GM10266 (cell line): ENCODE results near the gene ARFGEF2.
A peak's percentile ranks its signal among the peaks of the same experiment; 100 is the strongest.

Source experiments
- DNase-seq: peaks from one replicate; pipeline ENCODE4 v3.0.0; 2012; ENCODE audit errors: extremely low spot score
- TF ChIP-seq, protein P1 (sequence below): IDR thresholded peaks from 2 replicates; pipeline ENCODE4 v1.5.1; 2012; ENCODE audit warnings: mild to moderate bottlenecking, low read depth; ENCODE audit not compliant: control insufficient read depth, insufficient read depth; ENCODE audit errors: missing control alignments

Gene ARFGEF2

DNA sequence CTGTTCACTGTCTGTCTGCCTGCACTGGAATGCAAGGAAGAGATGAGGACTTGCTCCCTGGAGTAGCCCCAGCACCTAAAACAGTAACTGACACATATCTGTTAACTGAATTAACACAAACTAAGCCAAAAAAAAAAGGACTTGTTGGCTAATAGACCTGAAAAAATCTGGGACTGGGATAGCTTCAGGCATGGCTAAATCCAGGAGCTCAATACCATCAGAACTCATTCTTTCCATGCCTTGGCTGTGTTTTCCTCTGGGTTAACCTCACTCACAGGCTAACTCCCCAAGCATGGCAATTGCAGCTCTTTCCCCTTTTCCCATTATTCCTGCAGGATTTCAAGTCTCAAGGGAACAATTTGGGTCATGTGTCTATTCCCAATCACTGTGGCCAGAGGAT lies 21.6 kb upstream of the ARFGEF2 start:
- DNase-seq = no peak
- TF ChIP-seq, protein P1, sequence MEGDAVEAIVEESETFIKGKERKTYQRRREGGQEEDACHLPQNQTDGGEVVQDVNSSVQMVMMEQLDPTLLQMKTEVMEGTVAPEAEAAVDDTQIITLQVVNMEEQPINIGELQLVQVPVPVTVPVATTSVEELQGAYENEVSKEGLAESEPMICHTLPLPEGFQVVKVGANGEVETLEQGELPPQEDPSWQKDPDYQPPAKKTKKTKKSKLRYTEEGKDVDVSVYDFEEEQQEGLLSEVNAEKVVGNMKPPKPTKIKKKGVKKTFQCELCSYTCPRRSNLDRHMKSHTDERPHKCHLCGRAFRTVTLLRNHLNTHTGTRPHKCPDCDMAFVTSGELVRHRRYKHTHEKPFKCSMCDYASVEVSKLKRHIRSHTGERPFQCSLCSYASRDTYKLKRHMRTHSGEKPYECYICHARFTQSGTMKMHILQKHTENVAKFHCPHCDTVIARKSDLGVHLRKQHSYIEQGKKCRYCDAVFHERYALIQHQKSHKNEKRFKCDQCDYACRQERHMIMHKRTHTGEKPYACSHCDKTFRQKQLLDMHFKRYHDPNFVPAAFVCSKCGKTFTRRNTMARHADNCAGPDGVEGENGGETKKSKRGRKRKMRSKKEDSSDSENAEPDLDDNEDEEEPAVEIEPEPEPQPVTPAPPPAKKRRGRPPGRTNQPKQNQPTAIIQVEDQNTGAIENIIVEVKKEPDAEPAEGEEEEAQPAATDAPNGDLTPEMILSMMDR = no peak

DNA sequence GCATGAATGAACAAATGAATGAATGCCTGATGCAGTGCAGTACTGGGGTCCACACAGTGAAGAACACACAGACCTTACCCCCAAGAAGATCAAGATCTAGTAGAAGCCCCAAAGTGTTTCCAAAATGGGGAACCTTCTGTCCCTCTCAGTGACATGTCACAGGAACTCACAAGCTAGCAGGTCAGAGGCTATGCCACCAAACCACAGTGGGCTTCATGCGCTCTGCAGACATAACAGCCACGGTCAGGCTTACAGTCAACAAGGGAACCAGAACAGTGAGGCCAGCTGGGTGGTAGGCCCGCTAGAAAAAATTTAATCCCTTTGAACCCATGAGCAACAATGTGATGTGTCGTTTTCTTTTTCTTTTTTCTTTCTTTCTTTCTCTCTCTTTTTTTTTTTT lies 20.2 kb upstream of the ARFGEF2 start:
- TF ChIP-seq, protein P1 = no peak
- DNase-seq = no peak

DNA sequence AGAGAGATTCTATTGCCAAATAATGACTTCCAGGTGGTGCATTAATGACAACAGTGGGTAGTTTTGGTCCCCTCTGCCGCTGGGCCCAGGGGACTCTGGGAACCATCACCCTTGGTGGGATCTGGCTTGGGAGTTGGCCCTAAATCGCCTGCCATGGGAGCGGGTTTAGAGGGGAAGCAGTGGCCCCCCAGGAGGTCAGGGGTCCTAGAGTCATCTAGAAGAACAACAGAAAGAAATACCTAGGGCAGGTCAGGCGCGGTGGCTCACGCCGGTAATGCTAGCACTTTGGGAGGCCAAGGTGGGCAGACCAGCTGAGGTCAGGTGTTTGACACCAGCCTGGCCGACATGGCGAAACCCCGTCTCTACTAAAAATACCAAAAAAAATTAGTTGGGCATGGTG lies 17.8 kb upstream of the ARFGEF2 start:
- no peak for DNase-seq
- TF ChIP-seq, protein P1 = no peak

DNA sequence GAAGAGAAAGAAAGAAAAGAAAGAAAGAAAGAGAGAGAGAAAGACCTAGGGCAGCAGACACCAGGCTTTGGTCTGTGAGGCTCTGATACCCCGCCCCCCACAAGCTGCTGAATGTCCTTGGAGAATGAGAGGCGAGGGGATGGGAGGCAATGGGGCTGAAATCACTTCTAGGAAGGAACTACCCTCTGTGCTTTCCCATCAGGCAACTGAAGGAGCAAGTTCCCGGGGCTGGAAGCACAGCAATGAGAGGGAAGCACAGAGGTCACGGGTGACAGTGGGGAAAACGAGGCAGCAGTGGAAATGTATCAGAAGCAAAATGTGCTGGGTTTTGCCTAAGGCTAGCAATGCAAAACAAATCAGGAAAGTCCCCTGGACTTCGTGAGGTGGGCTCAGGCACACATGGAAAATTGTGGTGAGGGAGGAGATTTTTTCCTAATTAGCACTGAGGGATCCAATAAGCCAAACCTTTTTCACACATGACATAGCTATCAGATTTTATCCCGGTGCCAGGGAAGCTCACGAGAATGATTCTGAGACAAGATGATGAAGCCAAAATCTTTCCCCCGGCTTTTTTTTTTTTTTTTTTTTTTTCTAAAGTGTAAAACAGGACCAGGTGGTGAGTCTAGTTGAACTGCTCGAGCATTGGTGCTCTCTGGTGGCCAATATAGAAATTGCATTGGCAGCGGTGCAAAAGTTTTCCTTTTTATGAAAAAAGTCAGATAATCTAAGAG lies 16.8 kb upstream of the ARFGEF2 start:
- TF ChIP-seq, protein P1 = peak; percentile 77
- DNase-seq = peak; percentile 64

DNA sequence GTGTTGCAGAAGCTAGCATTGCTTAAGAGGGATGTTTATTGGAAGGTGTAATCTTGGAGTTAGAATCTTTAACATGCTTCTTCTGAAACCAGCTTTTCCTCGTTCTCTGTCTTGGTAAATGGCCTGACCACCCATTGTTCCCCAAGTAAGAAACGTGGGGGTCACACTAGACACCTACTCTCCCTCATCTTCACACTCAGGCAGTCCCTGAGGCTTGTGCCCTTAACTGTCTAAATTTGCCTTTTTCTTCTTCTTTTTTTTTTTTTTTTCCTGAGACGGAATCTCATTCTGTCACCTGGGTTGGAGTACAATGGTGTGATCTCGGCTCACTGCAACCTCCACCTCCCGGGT lies 16.2 kb upstream of the ARFGEF2 start:
- TF ChIP-seq, protein P1 = no peak

DNA sequence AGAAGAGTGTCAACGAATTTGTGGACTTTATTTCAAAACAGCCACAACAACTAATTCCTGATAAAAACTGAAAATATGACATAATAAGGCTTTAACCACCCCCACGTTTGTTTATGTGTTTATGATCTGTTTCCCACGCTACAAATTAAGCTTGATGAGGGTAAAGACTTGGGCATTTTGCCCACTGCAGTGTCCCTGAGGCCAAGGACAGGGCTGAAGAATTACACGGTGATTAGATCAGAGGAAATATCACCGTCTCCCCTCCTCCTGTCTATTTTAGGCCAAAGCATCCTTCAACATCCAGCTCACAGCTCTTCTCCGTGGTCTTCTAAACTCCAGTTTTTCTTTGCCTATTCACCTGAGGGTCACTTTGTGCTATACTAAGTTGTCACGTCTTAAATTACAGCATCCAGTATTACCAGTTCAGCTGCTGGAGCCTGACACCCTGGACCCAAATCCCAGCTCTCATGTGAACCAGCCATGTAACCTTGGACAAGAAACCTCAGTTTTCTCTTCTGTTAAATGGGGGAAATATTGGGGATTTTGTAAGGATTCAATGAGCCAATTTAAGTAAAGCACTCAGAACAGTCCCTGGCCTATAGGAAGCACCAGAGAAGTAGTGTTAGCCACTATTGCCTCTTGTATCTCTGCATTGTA lies 15.2 kb upstream of the ARFGEF2 start:
- no peak for DNase-seq
- TF ChIP-seq, protein P1 = no peak

More for the DNA sequence above, 16.2 kb upstream of the ARFGEF2 start:
- no peak for DNase-seq

DNA sequence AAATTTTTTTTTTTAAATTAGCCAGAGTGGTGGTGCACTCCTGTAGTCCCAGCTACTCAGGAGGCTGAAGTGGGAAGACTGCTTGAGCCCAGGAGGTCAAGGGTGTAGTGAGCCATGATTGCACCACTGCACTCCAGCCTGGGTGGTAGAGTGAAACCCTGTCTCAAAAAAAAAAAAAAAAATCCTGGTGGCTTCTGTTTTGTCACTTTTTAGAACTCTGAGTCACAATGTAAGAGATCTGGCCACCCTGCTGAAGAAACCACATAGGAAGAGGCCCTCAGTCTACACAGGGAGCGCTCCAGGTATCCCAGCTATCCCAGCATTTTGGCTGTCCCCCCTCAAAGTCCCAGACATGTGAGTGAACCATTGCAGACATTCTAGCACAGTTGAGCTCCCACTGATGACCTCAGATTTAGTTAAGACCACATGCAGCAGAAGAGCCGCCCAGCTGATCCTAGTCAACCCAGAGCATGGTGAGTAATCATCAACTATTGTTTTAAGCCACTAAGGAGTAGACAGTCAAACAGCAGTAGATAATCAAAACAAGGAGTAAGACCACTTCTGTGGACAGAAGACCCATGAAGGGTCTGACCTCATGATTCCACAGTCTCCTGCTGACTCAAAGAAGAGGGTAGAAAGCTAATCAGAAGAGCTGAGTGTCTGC lies 12.7 kb upstream of the ARFGEF2 start:
- no peak for DNase-seq
- TF ChIP-seq, protein P1 = no peak
